B cell (primary cell): Measurements from ENCODE around the gene VCL. TPM values are rescaled to one million over a fixed set of nuclear protein-coding genes. Genes with fewer than 3 reads are reported as not detected.
"Not testable (repeated sequence)": the region's sequence is repeated elsewhere in the genome, so short reads cannot be mapped to it uniquely, and the experiment has no call there.

Experiments
- ATAC-seq: fragments of 200-7000 bp; cut with Tn5 transposase; one replicate; pipeline ENCODE4 v1.10.0; 2021; ENCODE audit warnings: low read depth, mild to moderate bottlenecking, moderate number of reproducible peaks, moderate library complexity
- CTCF ChIA-PET: fragments of 350-600 bp; sonication (Branson Sonifier 250); formaldehyde crosslinking; loops from one replicate; lab custom pipeline; 2021; ENCODE audit warnings: antibody characterized with exemption, inconsistent platforms; lab: Charles Lee
- POLR2A ChIA-PET: fragments of 350-600 bp; sonication (Branson Sonifier 250); formaldehyde crosslinking; loops from one replicate; lab custom pipeline; 2021; ENCODE audit warnings: antibody characterized with exemption; lab: Charles Lee
- DNase-seq: peaks from one replicate; pipeline ENCODE4 v3.0.0; 2013
- H2AFZ ChIP-seq: 2 replicates; pipeline ENCODE4 v1.6.1; 2012; ENCODE audit warnings: mild to moderate bottlenecking, low read depth, low read length; ENCODE audit not compliant: insufficient read depth, poor library complexity, severe bottlenecking
- H3K27ac ChIP-seq, 2 donors: 1 replicate in 1 of 2; 2 replicates in 1 of 2; pipeline ENCODE4 v1.5.1; 2012 to 2013; ENCODE audit warnings: low read length in 2 of 2, mild to moderate bottlenecking in 2 of 2, moderate library complexity in 1 of 2
- H3K27me3 ChIP-seq, 4 experiments: fragments of 200-600 bp in 1 of 4; sonication (generic) in 1 of 4; replicated peaks in 1 of 4; 1 replicate in 2 of 4; 2 replicates in 2 of 4; pipeline versions ENCODE4 v1.6.1 to v1.7.0; 2013 to 2016; ENCODE audit warnings: low read length in 3 of 4, mild to moderate bottlenecking in 2 of 4, mixed read lengths in 1 of 4, moderate library complexity in 1 of 4; ENCODE audit not compliant: insufficient read depth in 4 of 4, control insufficient read depth in 3 of 4; ENCODE audit errors: control extremely low read depth in 1 of 4
- H3K36me3 ChIP-seq, 2 experiments: replicated peaks in 1 of 2; 1 replicate in 1 of 2; 2 replicates in 1 of 2; pipeline versions ENCODE4 v1.6.1 to v1.7.1; 2013; ENCODE audit warnings: low read length in 1 of 2; ENCODE audit not compliant: insufficient read depth in 2 of 2, control insufficient read depth in 1 of 2; ENCODE audit errors: control extremely low read depth in 1 of 2, extremely low read depth in 1 of 2
- H3K4me1 ChIP-seq, 2 donors: fragments of 200-600 bp in 1 of 2; sonication (generic) in 1 of 2; 1 replicate in 1 of 2; 2 replicates in 1 of 2; pipeline versions ENCODE4 v1.5.1 to v1.6.1; 2013 to 2017; ENCODE audit warnings: low read length in 2 of 2; ENCODE audit not compliant: control insufficient read depth in 2 of 2, insufficient read depth in 2 of 2
- H3K4me2 ChIP-seq: replicated peaks from 2 replicates; pipeline ENCODE3; 2012; ENCODE audit warnings: mild to moderate bottlenecking, low read depth, low read length; ENCODE audit not compliant: poor library complexity, severe bottlenecking
- H3K4me3 ChIP-seq, 5 experiments: fragments of 200-600 bp in 1 of 5; sonication (generic) in 1 of 5; 1 replicate in 3 of 5; 2 replicates in 2 of 5; pipeline versions ENCODE4 v1.5.1 to v1.7.0; 2011 to 2016; ENCODE audit warnings: low read length in 4 of 5, mild to moderate bottlenecking in 4 of 5, low read depth in 2 of 5, control low read depth in 1 of 5, moderate library complexity in 1 of 5; ENCODE audit not compliant: insufficient read depth in 1 of 5; ENCODE audit errors: control extremely low read depth in 1 of 5, extremely low read depth in 1 of 5
- H3K79me2 ChIP-seq: fragments of 200-600 bp; sonication (generic); one replicate; pipeline ENCODE4 v1.6.0; 2016; ENCODE audit warnings: low read length; ENCODE audit not compliant: control insufficient read depth, insufficient read depth
- H3K9ac ChIP-seq: fragments of 200-600 bp; sonication (generic); 2 replicates; pipeline ENCODE4 v1.6.1; 2017; ENCODE audit warnings: mild to moderate bottlenecking, low read length, moderate library complexity
- H3K9me3 ChIP-seq, 3 donors: one replicate each; pipeline versions ENCODE4 v1.6.1 to v1.7.1; 2013; ENCODE audit warnings: low read length in 2 of 3; ENCODE audit not compliant: control insufficient read depth in 2 of 3, insufficient read depth in 1 of 3; ENCODE audit errors: control extremely low read depth in 1 of 3
- H4K20me1 ChIP-seq: 2 replicates; pipeline ENCODE4 v1.6.0; 2012; ENCODE audit warnings: mild to moderate bottlenecking, low read length; ENCODE audit not compliant: insufficient read depth, control insufficient read depth, poor library complexity, severe bottlenecking
- H3K27ac Mint-ChIP-seq: one replicate; pipeline ENCODE4 v1.8.0; 2021; ENCODE audit warnings: mixed read lengths
- H3K27me3 Mint-ChIP-seq: one replicate; pipeline ENCODE4 v1.8.0; 2021; ENCODE audit warnings: mixed read lengths
- H3K4me1 Mint-ChIP-seq: one replicate; pipeline ENCODE4 v1.8.0; 2021; ENCODE audit warnings: mixed read lengths
- H3K4me3 Mint-ChIP-seq: one replicate; pipeline ENCODE4 v1.8.0; 2021; ENCODE audit warnings: mixed read lengths
- H3K9me3 Mint-ChIP-seq: one replicate; pipeline ENCODE4 v1.8.0; 2022; ENCODE audit warnings: mixed read lengths; ENCODE audit not compliant: insufficient read depth
- EZH2 ChIP-seq: IDR thresholded peaks from 2 replicates; pipeline ENCODE4 v1.6.1; 2012; ENCODE audit warnings: borderline replicate concordance, low read depth, mild to moderate bottlenecking, moderate library complexity, low read length; ENCODE audit not compliant: insufficient read depth, poor library complexity, severe bottlenecking
- WGBS: methylation state at CpG from one replicate; pipeline ENCODE4 v1.1.5; 2013; ENCODE audit warnings: missing lambda C conversion rate; ENCODE audit not compliant: insufficient coverage; 5-methylcytosine and 5-hydroxymethylcytosine counted together
- intact Hi-C: fragments of 100-400 bp; cut with micrococcal nuclease; formaldehyde crosslinking; loops from one replicate; pipeline ENCODE4 v1.10.0; 2022
- polyA plus RNA-seq: library from polyadenylated mRNA; depleted of rRNA; stranded (reverse); fragments of >200 nt; gene quantifications from 2 replicates; pipeline ENCODE4 v1.2.3, GENCODE V29; 2012
- total RNA-seq, 2 donors: library from RNA; stranded (reverse); fragments of 120-200 nt in 1 of 2; gene quantifications; 1 replicate in 1 of 2; 2 replicates in 1 of 2; pipeline versions ENCODE4 v1.2.3 to v1.2.4, GENCODE V29; 2013 to 2022
- TF ChIP-seq, protein P1 (sequence below): fragments of 200-600 bp; IDR thresholded peaks from one replicate; pipeline ENCODE4 v1.8.0; 2022; ENCODE audit warnings: antibody characterized with exemption, mild to moderate bottlenecking

The VCL gene
- total and polyA plus RNA-seq, 2 donors (not counting 1 experiment from before 2014, with no cell fraction given) = 13.1 to 29.8 TPM

DNA sequence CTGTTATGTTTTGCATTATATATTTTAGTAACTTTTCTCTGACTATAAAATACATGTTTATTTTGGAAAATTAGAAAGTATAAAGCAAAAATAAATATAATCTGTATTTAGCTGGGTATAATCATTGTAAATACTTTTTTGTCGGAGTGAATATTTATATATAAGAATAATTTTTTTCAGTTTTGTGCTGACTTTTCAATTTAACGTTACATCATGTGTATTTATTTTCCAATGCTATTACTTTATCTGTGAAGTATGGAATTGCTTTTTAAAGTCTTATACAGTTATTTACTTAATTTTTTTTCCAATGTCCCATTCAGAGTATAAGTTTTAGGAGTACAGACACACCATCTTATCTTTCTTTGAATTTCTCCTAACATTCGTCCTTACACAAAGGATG, 137.5 kb downstream of the VCL start:
- H3K9me3 Mint-ChIP-seq = no peaks in the 10 kb centered on the region
- POLR2A ChIA-PET = no interaction called here
- H3K9ac ChIP-seq = no peak overlapping the region
- intact Hi-C loops = no loop called here
- DNase-seq (no peak), ATAC-seq (no peak)
- no peak overlapping the region for H3K4me3 ChIP-seq
- no CpG with 5 or more reads among the region's 3 CpGs for WGBS
- H2AFZ ChIP-seq = no peak overlapping the region
- H3K4me2 ChIP-seq = no peak overlapping the region
- H3K27me3 ChIP-seq = no peaks in the 10 kb centered on the region
- CTCF ChIA-PET = interaction anchor here (0.9 kb wide), 1 partner anchor 100 kb away, joined by 4 read pairs; no protein-coding TSS in a partner anchor
- no peaks in the 10 kb centered on the region for H3K27me3 Mint-ChIP-seq
- H3K9me3 ChIP-seq = no peaks in the 10 kb centered on the region
- TF ChIP-seq, protein P1, sequence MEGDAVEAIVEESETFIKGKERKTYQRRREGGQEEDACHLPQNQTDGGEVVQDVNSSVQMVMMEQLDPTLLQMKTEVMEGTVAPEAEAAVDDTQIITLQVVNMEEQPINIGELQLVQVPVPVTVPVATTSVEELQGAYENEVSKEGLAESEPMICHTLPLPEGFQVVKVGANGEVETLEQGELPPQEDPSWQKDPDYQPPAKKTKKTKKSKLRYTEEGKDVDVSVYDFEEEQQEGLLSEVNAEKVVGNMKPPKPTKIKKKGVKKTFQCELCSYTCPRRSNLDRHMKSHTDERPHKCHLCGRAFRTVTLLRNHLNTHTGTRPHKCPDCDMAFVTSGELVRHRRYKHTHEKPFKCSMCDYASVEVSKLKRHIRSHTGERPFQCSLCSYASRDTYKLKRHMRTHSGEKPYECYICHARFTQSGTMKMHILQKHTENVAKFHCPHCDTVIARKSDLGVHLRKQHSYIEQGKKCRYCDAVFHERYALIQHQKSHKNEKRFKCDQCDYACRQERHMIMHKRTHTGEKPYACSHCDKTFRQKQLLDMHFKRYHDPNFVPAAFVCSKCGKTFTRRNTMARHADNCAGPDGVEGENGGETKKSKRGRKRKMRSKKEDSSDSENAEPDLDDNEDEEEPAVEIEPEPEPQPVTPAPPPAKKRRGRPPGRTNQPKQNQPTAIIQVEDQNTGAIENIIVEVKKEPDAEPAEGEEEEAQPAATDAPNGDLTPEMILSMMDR = no peak
- TF ChIP-seq EZH2 = no peak
- H3K4me3 Mint-ChIP-seq = no peak overlapping the region
- no peaks in the 10 kb centered on the region for H3K4me1 Mint-ChIP-seq
- peaks cover 7 to 62% of the 10 kb centered on the region in 2 experiments for H3K36me3 ChIP-seq
- H3K4me1 ChIP-seq = no peaks in the 10 kb centered on the region
- peaks cover 37% of the 10 kb centered on the region for H3K79me2 ChIP-seq
- H4K20me1 ChIP-seq = peaks cover 5% of the 10 kb centered on the region
- H3K27ac Mint-ChIP-seq = no peak overlapping the region
- no peak overlapping the region for H3K27ac ChIP-seq

DNA sequence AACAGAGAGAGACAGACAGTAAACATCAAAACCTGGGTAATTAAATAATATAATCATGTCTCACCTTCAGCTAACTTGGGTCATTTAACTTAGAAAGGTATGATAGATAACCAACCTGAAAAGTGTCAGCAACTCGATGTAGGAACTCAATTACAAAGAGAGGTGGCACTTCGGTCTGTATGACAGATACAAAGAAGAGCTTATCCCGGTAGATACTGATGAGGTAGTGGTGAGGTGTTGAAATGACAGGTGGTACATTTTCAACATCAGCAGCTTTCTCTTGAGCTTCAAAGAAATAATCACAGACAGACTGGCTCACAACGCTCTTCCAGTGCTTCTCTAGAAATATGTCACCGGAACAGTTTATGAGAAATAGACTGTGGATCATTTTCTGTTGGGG, 140.1 kb downstream of the VCL start:
- Histone ChIP-seq H3K9me3 (no peaks in the 10 kb centered on the region), H3K36me3 (peaks cover 9 to 44% of the 10 kb centered on the region in 2 experiments), H2AFZ (no peak overlapping the region), H3K4me2 (no peak overlapping the region), H3K79me2 (peaks cover 55% of the 10 kb centered on the region), H3K4me1 (no peaks in the 10 kb centered on the region), H3K9ac (no peak overlapping the region), H3K27ac (no peak overlapping the region), H3K27me3 (no peaks in the 10 kb centered on the region), H3K4me3 (no peak overlapping the region), H4K20me1 (peaks cover 5% of the 10 kb centered on the region)
- POLR2A ChIA-PET = interaction anchor here (0.6 kb wide), 1 partner anchor 1050 kb away, joined by 3 read pairs; no protein-coding TSS in a partner anchor
- no peak overlapping the region for H3K27ac Mint-ChIP-seq
- CTCF ChIA-PET = interaction anchor here (1.2 to 2.7 kb wide), 4 partner anchors 29 to 259 kb away, joined by 3 to 9 read pairs (median 6); no protein-coding TSS in a partner anchor
- TF ChIP-seq EZH2 = no peak
- TF ChIP-seq, protein P1 = no peak
- no peaks in the 10 kb centered on the region for H3K9me3 Mint-ChIP-seq
- ATAC-seq (no peak), DNase-seq (peak; percentile 25)
- no peak overlapping the region for H3K4me3 Mint-ChIP-seq
- H3K4me1 Mint-ChIP-seq = no peaks in the 10 kb centered on the region
- WGBS = no CpG with 5 or more reads among the region's 5 CpGs
- H3K27me3 Mint-ChIP-seq = no peaks in the 10 kb centered on the region
- intact Hi-C loops = no loop called here

DNA sequence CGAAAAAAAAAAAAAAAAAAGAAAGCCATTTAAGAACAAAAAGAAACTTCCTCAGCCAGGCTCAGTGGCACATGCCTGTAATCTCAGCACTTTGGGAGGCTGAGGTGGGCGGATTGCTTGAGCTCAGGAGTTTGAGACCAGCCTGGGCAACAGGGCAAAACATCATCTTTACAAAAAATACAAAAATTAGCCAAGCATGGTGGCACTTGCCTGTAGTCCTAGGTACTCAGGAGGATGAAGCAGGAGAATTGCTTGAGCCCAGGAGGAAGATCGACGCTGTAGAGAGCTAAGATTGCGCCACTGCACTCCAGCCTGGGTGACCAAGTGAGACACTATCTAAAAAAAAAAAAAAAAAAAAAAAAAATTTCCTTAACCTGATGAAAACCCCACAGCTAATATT, 140.7 kb downstream of the VCL start:
- Histone ChIP-seq H3K36me3 (peaks cover 9 to 44% of the 10 kb centered on the region in 2 experiments), H3K79me2 (peaks cover 61% of the 10 kb centered on the region)
- H4K20me1 ChIP-seq = not testable (repeated sequence)

More for the DNA sequence above, 140.7 kb downstream of the VCL start:
- H3K4me1 ChIP-seq, H3K4me1 Mint-ChIP-seq, H3K27me3 ChIP-seq, H3K4me2 ChIP-seq, ATAC-seq, H3K27me3 Mint-ChIP-seq, POLR2A ChIA-PET, H3K9me3 Mint-ChIP-seq, H2AFZ ChIP-seq, H3K4me3 ChIP-seq, intact Hi-C loops, H3K4me3 Mint-ChIP-seq, H3K27ac Mint-ChIP-seq, H3K9me3 ChIP-seq, H3K9ac ChIP-seq, H3K27ac ChIP-seq, DNase-seq: not testable (repeated sequence)
- CTCF ChIA-PET = interaction anchor here (0.7 to 2.7 kb wide), 6 partner anchors 19 to 259 kb away, joined by 3 to 9 read pairs (median 4); no protein-coding TSS in a partner anchor
- WGBS = no CpG with 5 or more reads among the region's 5 CpGs
